SK-N-SH treated with all-trans-retinoic acid at 6 μM for 48 hours (cell line): ENCODE results near the gene RDX.

Experiments
- ATAC-seq: fragments of 200-7000 bp; cut with Tn5 transposase; 3 replicates; pipeline ENCODE4 v1.9.1; 2020; ENCODE audit warnings: mild to moderate bottlenecking, moderate library complexity
- ARNTL ChIP-seq: fragments of 450-650 bp; formaldehyde crosslinking; IDR thresholded peaks from 2 replicates; pipeline ENCODE4 v1.5.0; 2020; ENCODE audit warnings: low read depth, mild to moderate bottlenecking, moderate library complexity, borderline replicate concordance
- BACH2 ChIP-seq: fragments of 250-450 bp; sonication (Bioruptor Pico); IDR thresholded peaks from 2 replicates; pipeline ENCODE4 v1.9.0; 2021; ENCODE audit warnings: mild to moderate bottlenecking, borderline replicate concordance
- CSDC2 ChIP-seq: fragments of 250-450 bp; sonication (Bioruptor Pico); IDR thresholded peaks from 2 replicates; pipeline ENCODE4 v1.5.0; 2020; ENCODE audit warnings: mild to moderate bottlenecking, moderate library complexity
- ESRRG ChIP-seq: fragments of 250-450 bp; sonication (Bioruptor Pico); IDR thresholded peaks from 2 replicates; pipeline ENCODE4 v1.6.1; 2021; ENCODE audit warnings: mild to moderate bottlenecking
- GLIS3 ChIP-seq: fragments of 250-450 bp; sonication (Bioruptor Pico); IDR thresholded peaks from 2 replicates; pipeline ENCODE4 v1.5.0; 2020; ENCODE audit warnings: mild to moderate bottlenecking, moderate library complexity
- OSR1 ChIP-seq: fragments of 250-450 bp; sonication (Bioruptor Pico); IDR thresholded peaks from 2 replicates; pipeline ENCODE4 v1.8.0; 2022; ENCODE audit warnings: moderate library complexity, mild to moderate bottlenecking, inconsistent platforms
- PATZ1 ChIP-seq: fragments of 250-450 bp; sonication (Bioruptor Pico); IDR thresholded peaks from 2 replicates; pipeline ENCODE4 v1.8.0; 2020; ENCODE audit warnings: mild to moderate bottlenecking, moderate library complexity, borderline replicate concordance
- POU6F1 ChIP-seq: fragments of 250-450 bp; sonication (Bioruptor Pico); IDR thresholded peaks from 2 replicates; pipeline ENCODE4 v1.8.0; 2021; ENCODE audit warnings: low read depth, mild to moderate bottlenecking, moderate library complexity, borderline replicate concordance
- PPARA ChIP-seq: fragments of 250-450 bp; sonication (Bioruptor Pico); IDR thresholded peaks from 2 replicates; pipeline ENCODE4 v1.5.0; 2020; ENCODE audit warnings: mild to moderate bottlenecking, borderline replicate concordance
- RARB ChIP-seq: fragments of 250-450 bp; sonication (Bioruptor Pico); IDR thresholded peaks from 2 replicates; pipeline ENCODE4 v1.8.0; 2021; ENCODE audit warnings: mild to moderate bottlenecking, moderate library complexity
- SNAI2 ChIP-seq: fragments of 250-450 bp; sonication (Bioruptor Pico); IDR thresholded peaks from 2 replicates; pipeline ENCODE4 v1.5.0; 2020; ENCODE audit warnings: mild to moderate bottlenecking, moderate library complexity
- TCF4 ChIP-seq: fragments of 250-450 bp; sonication (Bioruptor Pico); IDR thresholded peaks from 2 replicates; pipeline ENCODE4 v1.8.0; 2021; ENCODE audit warnings: mild to moderate bottlenecking, moderate library complexity, borderline replicate concordance
- TOX ChIP-seq: fragments of 250-450 bp; sonication (Bioruptor Pico); IDR thresholded peaks from 2 replicates; pipeline ENCODE4 v1.8.0; 2021; ENCODE audit warnings: mild to moderate bottlenecking, moderate library complexity, borderline replicate concordance
- TSHZ2 ChIP-seq: fragments of 250-450 bp; sonication (Bioruptor Pico); IDR thresholded peaks from 2 replicates; pipeline ENCODE4 v1.5.0; 2020; ENCODE audit warnings: mild to moderate bottlenecking, moderate library complexity
- ZC3H10 ChIP-seq: fragments of 250-450 bp; sonication (Bioruptor Pico); IDR thresholded peaks from 2 replicates; pipeline ENCODE4 v1.5.1; 2021; ENCODE audit warnings: mild to moderate bottlenecking, moderate library complexity
- ZFP3 ChIP-seq: fragments of 250-450 bp; sonication (Bioruptor Pico); IDR thresholded peaks from 2 replicates; pipeline ENCODE4 v1.5.0; 2020; ENCODE audit warnings: mild to moderate bottlenecking, moderate library complexity
- ZFP30 ChIP-seq: fragments of 450-650 bp; formaldehyde crosslinking; IDR thresholded peaks from 2 replicates; pipeline ENCODE4 v1.5.0; 2022; ENCODE audit warnings: mild to moderate bottlenecking, moderate library complexity
- ZNF565 ChIP-seq: fragments of 450-650 bp; formaldehyde crosslinking; conservative IDR thresholded peaks from 2 replicates; pipeline ENCODE4 v1.5.0; 2020; ENCODE audit warnings: low read depth, mild to moderate bottlenecking, moderate library complexity
- ZNF70 ChIP-seq: fragments of 450-650 bp; formaldehyde crosslinking; IDR thresholded peaks from 2 replicates; pipeline ENCODE4 v1.5.0; 2020; ENCODE audit warnings: mild to moderate bottlenecking, moderate library complexity
- ZNF8 ChIP-seq: fragments of 450-650 bp; formaldehyde crosslinking; IDR thresholded peaks from 2 replicates; pipeline ENCODE4 v1.5.0; 2020; ENCODE audit warnings: mild to moderate bottlenecking, moderate library complexity

The RDX gene

GRCh38 chr11:110331626-110332025 is 35.2 kb upstream of the RDX start:
- no peak for ATAC-seq
- TF ChIP-seq GLIS3 (CRISPR knock-in tag) (no peak), ARNTL (CRISPR knock-in tag) (no peak), POU6F1 (CRISPR knock-in tag) (no peak), PPARA (CRISPR knock-in tag) (no peak)
- TF ChIP-seq, all 23 proteins: peak for 0

- TF ChIP-seq POU6F1 (CRISPR knock-in tag) (no peak), ESRRG (CRISPR knock-in tag) (no peak), ZNF70 (CRISPR knock-in tag) (no peak), TSHZ2 (CRISPR knock-in tag) (no peak), ZNF8 (no peak), RARB (CRISPR knock-in tag) (no peak), PATZ1 (no peak), ZC3H10 (CRISPR knock-in tag) (no peak), PPARA (CRISPR knock-in tag) (no peak), ZFP3 (CRISPR knock-in tag) (no peak), CSDC2 (CRISPR knock-in tag) (no peak), ZNF565 (CRISPR knock-in tag) (no peak), TCF4 (CRISPR knock-in tag) (no peak), BACH2 (CRISPR knock-in tag) (no peak), OSR1 (CRISPR knock-in tag) (no peak)
- no peak for ATAC-seq
Observed at GRCh38 chr11:110329445-110329844, 33.0 kb upstream of the RDX start.

- no peak for ATAC-seq
- TF ChIP-seq ESRRG (CRISPR knock-in tag) (no peak), SNAI2 (CRISPR knock-in tag) (no peak), GLIS3 (CRISPR knock-in tag) (no peak), PATZ1 (no peak), ZNF8 (no peak), TSHZ2 (CRISPR knock-in tag) (no peak), ZNF565 (CRISPR knock-in tag) (no peak), ZFP30 (CRISPR knock-in tag) (no peak), OSR1 (CRISPR knock-in tag) (no peak), TOX (CRISPR knock-in tag) (no peak), ZC3H10 (CRISPR knock-in tag) (no peak), ARNTL (CRISPR knock-in tag) (no peak), BACH2 (CRISPR knock-in tag) (no peak), POU6F1 (CRISPR knock-in tag) (no peak), ZFP3 (CRISPR knock-in tag) (no peak), TCF4 (CRISPR knock-in tag) (no peak), RARB (CRISPR knock-in tag) (no peak), CSDC2 (CRISPR knock-in tag) (no peak)
Observed at GRCh38 chr11:110327508-110327907, 31.1 kb upstream of the RDX start.
